ENCODE measurements around the gene RUNX1.

RUNX1 gene

GRCh38 chr21:34899760-34900159, 149.3 kb downstream of the RUNX1 start:
- DNase-seq (ENCODE audit: low read depth): no peak
- no peak overlapping the region for H3K4me3 ChIP-seq (ENCODE audit: low read depth, low read length)
- no peak for TF ChIP-seq CTCF (IDR thresholded peaks at IDR 0.05; ENCODE audit: low read depth, low read length)
- no peak for TF ChIP-seq MAX (IDR thresholded peaks at IDR 0.05; ENCODE audit: low read depth, low read length)
- TF ChIP-seq MYC (IDR thresholded peaks at IDR 0.05; ENCODE audit: low read depth, low read length): no peak
- no peak for TF ChIP-seq POLR2A (IDR thresholded peaks at IDR 0.05; ENCODE audit: extremely low read depth, insufficient read length)

- H3K4me3 ChIP-seq (ENCODE audit: low read depth, low read length): no peak overlapping the region
- TF ChIP-seq MYC (IDR thresholded peaks at IDR 0.05; ENCODE audit: low read depth, low read length) (no peak), POLR2A (IDR thresholded peaks at IDR 0.05; ENCODE audit: extremely low read depth, insufficient read length) (no peak), MAX (IDR thresholded peaks at IDR 0.05; ENCODE audit: low read depth, low read length) (no peak), CTCF (IDR thresholded peaks at IDR 0.05; ENCODE audit: low read depth, low read length) (no peak)
- no peak for DNase-seq (ENCODE audit: low read depth)
Measured at GRCh38 chr21:34899302-34899701, 149.8 kb downstream of the RUNX1 start.

GRCh38 chr21:34897828-34898227, 151.3 kb downstream of the RUNX1 start:
- H3K4me3 ChIP-seq (ENCODE audit: low read depth, low read length): no peak overlapping the region
- TF ChIP-seq CTCF (IDR thresholded peaks at IDR 0.05; ENCODE audit: low read depth, low read length) (no peak), POLR2A (IDR thresholded peaks at IDR 0.05; ENCODE audit: extremely low read depth, insufficient read length) (no peak), MAX (IDR thresholded peaks at IDR 0.05; ENCODE audit: low read depth, low read length) (no peak), MYC (IDR thresholded peaks at IDR 0.05; ENCODE audit: low read depth, low read length) (no peak)
- DNase-seq (ENCODE audit: low read depth): no peak

GRCh38 chr21:34894401-34894800, 154.7 kb downstream of the RUNX1 start:
- H3K4me3 ChIP-seq (ENCODE audit: low read depth, low read length): no peak overlapping the region
- DNase-seq (ENCODE audit: low read depth): no peak
- TF ChIP-seq MYC (IDR thresholded peaks at IDR 0.05; ENCODE audit: low read depth, low read length) (no peak), MAX (IDR thresholded peaks at IDR 0.05; ENCODE audit: low read depth, low read length) (no peak), POLR2A (IDR thresholded peaks at IDR 0.05; ENCODE audit: extremely low read depth, insufficient read length) (no peak), CTCF (IDR thresholded peaks at IDR 0.05; ENCODE audit: low read depth, low read length) (no peak)

- H3K4me3 ChIP-seq (ENCODE audit: low read depth, low read length): peak overlapping the region; percentile 75
- DNase-seq (ENCODE audit: low read depth): peak; percentile 49
- TF ChIP-seq CTCF (IDR thresholded peaks at IDR 0.05; ENCODE audit: low read depth, low read length): no peak
- no peak for TF ChIP-seq POLR2A (IDR thresholded peaks at IDR 0.05; ENCODE audit: extremely low read depth, insufficient read length)
- no peak for TF ChIP-seq MAX (IDR thresholded peaks at IDR 0.05; ENCODE audit: low read depth, low read length)
- TF ChIP-seq MYC (IDR thresholded peaks at IDR 0.05; ENCODE audit: low read depth, low read length): no peak
Measured at GRCh38 chr21:34892209-34892608, 156.9 kb downstream of the RUNX1 start.

- peak overlapping the region; percentile 75 for H3K4me3 ChIP-seq (ENCODE audit: low read depth, low read length)
- DNase-seq (ENCODE audit: low read depth): no peak
- TF ChIP-seq MYC (IDR thresholded peaks at IDR 0.05; ENCODE audit: low read depth, low read length): no peak
- TF ChIP-seq MAX (IDR thresholded peaks at IDR 0.05; ENCODE audit: low read depth, low read length): no peak
- no peak for TF ChIP-seq POLR2A (IDR thresholded peaks at IDR 0.05; ENCODE audit: extremely low read depth, insufficient read length)
- no peak for TF ChIP-seq CTCF (IDR thresholded peaks at IDR 0.05; ENCODE audit: low read depth, low read length)
Measured at GRCh38 chr21:34891613-34891943, 157.5 kb downstream of the RUNX1 start.
